Tibial nerve (tissue), 3 donors: ENCODE results near the gene MEIS2.

Experiments
- POLR2A ChIP-seq, 2 donors: fragments of 450-650 bp; IDR thresholded peaks; one replicate each; pipeline ENCODE4 v1.6.1; 2017; ENCODE audit warnings: antibody characterized with exemption in 2 of 2, mild to moderate bottlenecking in 2 of 2, moderate library complexity in 2 of 2
- TF ChIP-seq, protein P1 (sequence below), 5 experiments: fragments of 200-600 bp in 3 of 5; fragments of 450-650 bp in 2 of 5; sonication (generic) in 3 of 5; IDR thresholded peaks; one replicate each; pipeline ENCODE4 v1.5.1; 2016 to 2019; ENCODE audit warnings: antibody characterized with exemption in 5 of 5, mild to moderate bottlenecking in 3 of 5, moderate library complexity in 2 of 5

- TF ChIP-seq, protein P1, sequence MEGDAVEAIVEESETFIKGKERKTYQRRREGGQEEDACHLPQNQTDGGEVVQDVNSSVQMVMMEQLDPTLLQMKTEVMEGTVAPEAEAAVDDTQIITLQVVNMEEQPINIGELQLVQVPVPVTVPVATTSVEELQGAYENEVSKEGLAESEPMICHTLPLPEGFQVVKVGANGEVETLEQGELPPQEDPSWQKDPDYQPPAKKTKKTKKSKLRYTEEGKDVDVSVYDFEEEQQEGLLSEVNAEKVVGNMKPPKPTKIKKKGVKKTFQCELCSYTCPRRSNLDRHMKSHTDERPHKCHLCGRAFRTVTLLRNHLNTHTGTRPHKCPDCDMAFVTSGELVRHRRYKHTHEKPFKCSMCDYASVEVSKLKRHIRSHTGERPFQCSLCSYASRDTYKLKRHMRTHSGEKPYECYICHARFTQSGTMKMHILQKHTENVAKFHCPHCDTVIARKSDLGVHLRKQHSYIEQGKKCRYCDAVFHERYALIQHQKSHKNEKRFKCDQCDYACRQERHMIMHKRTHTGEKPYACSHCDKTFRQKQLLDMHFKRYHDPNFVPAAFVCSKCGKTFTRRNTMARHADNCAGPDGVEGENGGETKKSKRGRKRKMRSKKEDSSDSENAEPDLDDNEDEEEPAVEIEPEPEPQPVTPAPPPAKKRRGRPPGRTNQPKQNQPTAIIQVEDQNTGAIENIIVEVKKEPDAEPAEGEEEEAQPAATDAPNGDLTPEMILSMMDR (IDR thresholded peaks at IDR 0.05) = no peak
- TF ChIP-seq POLR2A (IDR thresholded peaks at IDR 0.05) = no peak
These were observed 121.7 kb downstream of the MEIS2 start for GRCh38 chr15:36978625-36979024.
